Transverse colon (tissue), 4 donors: ENCODE measurements around the gene GAS2L2. TPM values are rescaled to one million over a fixed set of nuclear protein-coding genes. Genes with fewer than 3 reads are reported as not detected.

Source experiments
- DNase-seq: peaks from one replicate; pipeline ENCODE4 v3.0.0-alpha.2; 2019
- H3K27ac ChIP-seq, 4 donors: fragments of 200-600 bp; sonication (generic); 2 replicates each; pipeline ENCODE4 v1.5.1; 2016 to 2018; ENCODE audit warnings: inconsistent platforms in 4 of 4
- H3K27me3 ChIP-seq: fragments of 200-600 bp; sonication (generic); 2 replicates; pipeline ENCODE4 v1.5.1; 2017; ENCODE audit warnings: inconsistent platforms
- H3K36me3 ChIP-seq, 4 donors: fragments of 200-600 bp; sonication (generic); 2 replicates each; pipeline ENCODE4 v1.5.1; 2017 to 2019; ENCODE audit warnings: inconsistent platforms in 4 of 4
- H3K4me1 ChIP-seq, 4 donors: fragments of 200-600 bp; sonication (generic); 2 replicates each; pipeline ENCODE4 v1.5.1; 2017 to 2020; ENCODE audit warnings: inconsistent platforms in 4 of 4
- H3K4me3 ChIP-seq, 4 donors: fragments of 200-600 bp; sonication (generic); 1 replicate in 1 of 4; 2 replicates in 3 of 4; pipeline versions ENCODE4 v1.5.1 to v1.6.1; 2017 to 2019; ENCODE audit warnings: inconsistent platforms in 4 of 4
- H3K9me3 ChIP-seq, 2 donors: fragments of 200-600 bp; sonication (generic); 2 replicates each; pipeline ENCODE4 v1.5.1; 2017 to 2019; ENCODE audit warnings: inconsistent platforms in 2 of 2
- CTCF ChIP-seq, 5 experiments: fragments of 200-600 bp in 3 of 5; fragments of 450-650 bp in 2 of 5; sonication (generic) in 3 of 5; IDR thresholded peaks; 1 replicate in 2 of 5; 2 replicates in 3 of 5; pipeline ENCODE4 v1.5.1; 2016 to 2017; ENCODE audit warnings: antibody characterized with exemption in 5 of 5, inconsistent platforms in 3 of 5, mild to moderate bottlenecking in 2 of 5, moderate library complexity in 1 of 5
- EP300 ChIP-seq: sonication (generic); formaldehyde crosslinking; IDR thresholded peaks from one replicate; pipeline ENCODE4 v1.6.1; 2017; ENCODE audit warnings: antibody characterized with exemption, low read depth
- POLR2A ChIP-seq: fragments of 450-650 bp; IDR thresholded peaks from one replicate; pipeline ENCODE4 v1.6.1; 2016; ENCODE audit warnings: antibody characterized with exemption, mild to moderate bottlenecking, moderate library complexity
- POLR2AphosphoS5 ChIP-seq, 3 donors: sonication (generic); formaldehyde crosslinking; IDR thresholded peaks; one replicate each; pipeline ENCODE4 v1.6.1; 2016; ENCODE audit warnings: antibody characterized with exemption in 3 of 3
- WGBS, 2 donors: methylation state at CpG; one replicate each; pipeline ENCODE4 v1.1.5; 2018; ENCODE audit warnings: low coverage in 1 of 2; 5-methylcytosine and 5-hydroxymethylcytosine counted together
- in situ Hi-C, 4 donors: fragments of 200-750 bp; cut with MboI; loops; one replicate each; pipeline versions ENCODE4 v1.15.0 to v1.15.1; 2017; ENCODE audit warnings: low sequenced_read_pairs in 3 of 4, low pct_ligation_motif_present in 1 of 4, low pct_unique_long_range_greater_than_20kb in 1 of 4
- intact Hi-C: fragments of 100-400 bp; cut with DNase I; formaldehyde crosslinking; loops from one replicate; pipeline ENCODE4 v1.15.1; 2023; ENCODE audit warnings: low total_unique reads
- total RNA-seq, 4 donors: library from RNA; depleted of rRNA; stranded (reverse); fragments of >200 nt; gene quantifications; one replicate each; pipeline ENCODE4 v1.1.0, GENCODE V29; 2016

GAS2L2 gene
- total RNA-seq, 4 donors from 2014 or later, result not detected

DNA sequence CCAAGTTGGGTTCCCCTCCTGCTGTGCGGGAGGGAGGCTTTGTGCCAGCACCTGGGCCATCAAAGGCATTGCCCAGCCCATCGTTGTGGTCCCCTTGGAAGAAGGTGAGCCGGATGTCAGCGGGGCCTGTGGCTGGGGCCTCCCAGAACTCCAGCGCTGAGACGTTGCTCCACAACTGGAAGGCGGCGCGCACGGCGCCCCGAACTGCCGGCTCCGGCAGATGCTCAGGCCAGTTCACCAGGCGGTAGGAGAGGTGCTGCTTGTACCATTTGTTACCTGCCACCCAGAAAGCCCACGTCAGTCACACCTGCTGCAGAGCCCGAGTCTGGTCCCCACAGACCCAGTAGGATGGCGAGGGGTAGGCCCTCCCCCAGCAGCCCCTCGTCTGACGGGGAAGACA, 20.1 kb upstream of the GAS2L2 start:
- DNase-seq, result no peak
- H3K27me3 ChIP-seq, result no peaks in the 10 kb centered on the region
- peaks cover 28 to 45% (median 43%) of the 10 kb centered on the region in 4 donors for H3K4me1 ChIP-seq
- H3K9me3 ChIP-seq, result no peaks in the 10 kb centered on the region
- TF ChIP-seq POLR2A, result no peak
- no peak for TF ChIP-seq POLR2AphosphoS5 (IDR thresholded peaks at IDR 0.05)
- TF ChIP-seq EP300, result no peak
- TF ChIP-seq CTCF (IDR thresholded peaks at IDR 0.05), result no peak
- intact Hi-C loops, result no loop called here
- peak overlapping the region; percentile 66 to 88 (median 80) for H3K27ac ChIP-seq
- no peaks in the 10 kb centered on the region for H3K36me3 ChIP-seq
- no peak overlapping the region for H3K4me3 ChIP-seq
- in situ Hi-C loops, result no loop called here
- 81% methylated on average over 20 of the region's 20 CpGs; no CpG with 5 or more reads in 1 of the 2 donors for WGBS, 2 donors

- intact Hi-C loops, result no loop called here
- TF ChIP-seq CTCF (IDR thresholded peaks at IDR 0.05) (no peak), EP300 (no peak), POLR2AphosphoS5 (IDR thresholded peaks at IDR 0.05) (no peak), POLR2A (no peak)
- in situ Hi-C loops, result loop anchor here in 3 of 4 donors (5.0 to 10.0 kb wide), 2 partner anchors 32 to 45 kb away; no protein-coding TSS in a partner anchor
These were observed 17.0 kb upstream of the GAS2L2 start for GRCh38 chr17:35769895-35770486.

GRCh38 chr17:35768797-35769196, 15.8 kb upstream of the GAS2L2 start:
- no peak overlapping the region for H3K27ac ChIP-seq
- no peaks in the 10 kb centered on the region for H3K9me3 ChIP-seq
- intact Hi-C loops, result no loop called here
- no peaks in the 10 kb centered on the region for H3K36me3 ChIP-seq
- DNase-seq, result no peak
- 35 to 83% methylated on average over 2 of the region's 2 CpGs for WGBS, 2 donors
- H3K4me3 ChIP-seq, result no peak overlapping the region
- in situ Hi-C loops, result loop anchor here in 3 of 4 donors (5.0 to 10.0 kb wide), 2 partner anchors 34 to 46 kb away; no protein-coding TSS in a partner anchor
- H3K4me1 ChIP-seq, result peaks cover 11 to 26% (median 25%) of the 10 kb centered on the region in 4 donors
- TF ChIP-seq POLR2A (no peak), EP300 (no peak)
- H3K27me3 ChIP-seq, result no peaks in the 10 kb centered on the region

More at GRCh38 chr17:35769895-35770486, 17.0 kb upstream of the GAS2L2 start:
- 95 to 100% methylated on average over 5 to 23 of the region's 48 CpGs for WGBS, 2 donors
- Histone ChIP-seq H3K4me1 (peaks cover 18 to 27% (median 25%) of the 10 kb centered on the region in 4 donors), H3K9me3 (no peaks in the 10 kb centered on the region), H3K4me3 (no peak overlapping the region), H3K36me3 (no peaks in the 10 kb centered on the region), H3K27me3 (no peaks in the 10 kb centered on the region), H3K27ac (no peak overlapping the region)
- DNase-seq, result no peak

DNA sequence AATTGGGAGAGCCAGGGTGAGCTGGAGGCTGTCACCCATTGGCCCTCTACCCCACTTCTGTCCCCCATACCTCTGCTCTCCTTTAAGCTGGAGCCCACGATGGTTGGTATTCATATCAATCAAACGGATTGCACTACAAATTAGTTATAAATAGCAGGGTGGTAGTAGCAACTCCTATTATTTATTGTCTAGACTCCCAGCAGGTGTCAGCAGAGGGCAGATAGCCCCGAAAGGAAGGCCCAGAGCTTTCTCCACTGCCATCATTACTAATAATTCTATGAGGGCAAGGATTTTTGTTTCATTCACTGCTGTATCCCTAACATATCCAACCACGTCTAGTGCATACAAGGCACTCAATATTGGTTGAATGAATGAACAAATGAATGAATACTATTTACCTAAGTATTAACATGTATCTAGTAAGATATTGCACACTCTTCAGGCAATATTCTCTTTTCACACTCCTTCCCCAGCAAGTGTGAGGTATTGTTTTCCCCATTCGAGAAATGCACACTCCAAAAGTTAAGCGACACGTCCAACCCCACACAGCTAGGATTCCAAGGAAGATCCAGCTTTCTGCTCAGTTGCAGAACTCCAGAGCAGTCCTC, 14.0 kb upstream of the GAS2L2 start:
- Histone ChIP-seq H3K4me1 (peaks cover 9 to 23% (median 19%) of the 10 kb centered on the region in 4 donors), H3K4me3 (no peak overlapping the region), H3K36me3 (no peaks in the 10 kb centered on the region), H3K9me3 (no peaks in the 10 kb centered on the region), H3K27ac (no peak overlapping the region), H3K27me3 (no peaks in the 10 kb centered on the region)
- in situ Hi-C loops, result loop anchor here in 3 of 4 donors (5.0 to 10.0 kb wide), 2 partner anchors 35 to 48 kb away; no protein-coding TSS in a partner anchor
- DNase-seq, result no peak
- TF ChIP-seq EP300 (no peak), CTCF (IDR thresholded peaks at IDR 0.05) (peak; percentile 39 to 58 (median 43)), POLR2A (no peak), POLR2AphosphoS5 (IDR thresholded peaks at IDR 0.05) (no peak)
- WGBS, 2 donors, result 56 to 57% methylated on average over 4 to 7 of the region's 7 CpGs
- intact Hi-C loops, result no loop called here
